Measurements from ENCODE around the gene HHAT.
"Not testable (repeated sequence)": the region's sequence is repeated elsewhere in the genome, so short reads cannot be mapped to it uniquely, and the experiment has no call there.

The HHAT gene

DNA sequence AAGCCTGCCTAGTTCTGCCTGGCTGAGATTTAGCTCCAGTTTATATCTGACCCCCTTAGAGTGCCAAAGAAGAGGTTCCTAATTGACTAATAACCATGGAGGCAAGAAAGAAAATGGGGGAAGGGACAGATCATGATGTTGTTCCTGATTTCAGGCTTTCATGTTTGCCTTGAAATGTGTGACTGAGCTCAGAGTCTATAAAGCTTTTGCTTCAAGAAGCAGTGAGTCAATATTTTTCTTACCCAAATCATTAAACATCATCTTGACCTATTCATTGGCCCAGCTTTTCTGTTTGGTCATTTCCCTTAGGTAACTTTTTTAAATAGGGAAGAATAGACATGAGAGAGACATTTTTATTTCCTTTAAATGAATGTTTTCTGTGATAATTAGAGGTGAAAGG, 55.9 kb downstream of the HHAT start:
- H3K27me3 Mint-ChIP-seq = peaks cover 12% of the 10 kb centered on the region

DNA sequence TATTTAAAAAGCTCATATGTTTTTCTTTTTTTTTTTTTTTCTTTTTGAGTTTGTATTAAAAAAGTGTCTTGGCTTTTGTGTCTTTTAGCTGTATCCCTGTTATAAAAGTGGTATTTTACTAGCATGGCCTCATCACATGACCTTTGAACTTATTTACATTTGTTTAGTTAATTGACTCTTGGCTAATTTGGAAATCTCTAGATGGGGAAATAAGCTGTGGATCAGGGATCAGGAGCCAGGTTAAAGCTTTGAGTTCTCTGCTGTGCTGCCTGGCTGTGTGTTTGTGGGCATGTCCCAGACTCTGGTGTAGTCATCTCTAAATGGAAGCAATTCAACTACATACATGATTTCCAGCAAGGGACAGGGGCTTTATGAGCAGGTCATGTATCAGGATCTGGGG, 56.5 kb downstream of the HHAT start:
- no peak overlapping the region for H3K4me3 Mint-ChIP-seq
- H3K9me3 Mint-ChIP-seq = peaks cover 0 to 5% of the 10 kb centered on the region in 2 donors
- H3K27me3 Mint-ChIP-seq = peaks cover 12% of the 10 kb centered on the region
- DNase-seq = no peak
- H3K4me1 Mint-ChIP-seq = peaks cover 12% of the 10 kb centered on the region
- no peak for ATAC-seq
- no peak overlapping the region for H3K27ac Mint-ChIP-seq

More for the DNA sequence above, 55.9 kb downstream of the HHAT start:
- no peak for DNase-seq
- peaks cover 12% of the 10 kb centered on the region for H3K4me1 Mint-ChIP-seq
- no peak overlapping the region for H3K27ac Mint-ChIP-seq
- H3K9me3 Mint-ChIP-seq = peaks cover 0 to 5% of the 10 kb centered on the region in 2 donors
- no peak overlapping the region for H3K4me3 Mint-ChIP-seq
- ATAC-seq = no peak

DNA sequence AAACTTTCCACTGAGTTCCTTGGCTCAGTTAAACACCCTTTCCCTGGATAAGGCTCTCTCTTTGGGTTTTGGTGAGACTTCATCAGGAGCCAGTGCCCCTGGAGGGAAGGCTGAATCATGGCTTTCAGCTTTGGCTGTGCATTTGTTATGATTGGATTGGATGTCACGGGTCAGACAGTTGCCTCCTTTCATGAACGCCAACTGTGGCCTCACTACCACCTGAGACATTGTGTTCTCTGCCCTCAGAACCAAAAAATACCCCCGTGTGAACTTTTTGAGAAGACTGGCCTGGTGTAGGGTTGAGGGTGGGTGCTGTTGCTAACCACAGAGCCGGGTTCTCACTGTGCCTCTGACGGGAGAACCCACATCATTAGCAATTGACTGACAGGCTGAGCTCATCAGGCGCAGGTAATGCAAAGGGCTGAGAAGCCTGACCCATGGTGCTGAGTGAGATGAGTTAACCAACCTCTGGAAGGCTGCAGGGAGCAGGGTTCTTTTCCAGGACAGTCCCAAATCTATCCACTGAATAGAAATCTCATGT, 65.6 kb downstream of the HHAT start:
- H3K9me3 Mint-ChIP-seq = peaks cover 5 to 10% of the 10 kb centered on the region in 2 donors
- DNase-seq = peak; percentile 40 to 65
- H3K4me1 Mint-ChIP-seq = peaks cover 65% of the 10 kb centered on the region
- H3K4me3 Mint-ChIP-seq = peak overlapping the region; percentile 18 to 42
- H3K27ac Mint-ChIP-seq = no peak overlapping the region
- peaks cover 10% of the 10 kb centered on the region for H3K27me3 Mint-ChIP-seq
- ATAC-seq = peak; percentile 89

DNA sequence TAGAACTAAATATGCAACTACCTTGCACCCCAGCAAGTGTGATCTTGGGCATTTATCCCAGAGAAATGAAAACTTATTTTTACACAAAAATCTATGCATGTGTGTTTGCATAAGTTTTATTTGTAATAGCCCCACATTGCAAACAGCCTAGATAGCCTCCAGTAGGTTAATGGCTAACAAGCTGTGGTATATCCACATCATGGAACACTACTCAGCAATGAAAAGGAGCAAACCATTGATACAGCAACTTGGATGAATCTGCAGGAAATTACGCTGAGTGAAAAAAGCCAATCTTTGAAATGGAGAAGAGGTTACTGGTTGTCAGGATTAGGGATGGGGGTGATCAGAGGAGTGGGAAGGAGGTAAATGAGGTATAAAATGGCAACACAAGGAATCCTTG, 67.8 kb downstream of the HHAT start:
- ATAC-seq = no peak
- peaks cover 82% of the 10 kb centered on the region for H3K4me1 Mint-ChIP-seq
- H3K4me3 Mint-ChIP-seq = peak overlapping the region in 1 of 2 donors; percentile 1
- H3K27ac Mint-ChIP-seq = no peak overlapping the region
- DNase-seq = no peak
- peaks cover 5 to 7% of the 10 kb centered on the region in 2 donors for H3K9me3 Mint-ChIP-seq
- H3K27me3 Mint-ChIP-seq = peaks cover 10% of the 10 kb centered on the region

DNA sequence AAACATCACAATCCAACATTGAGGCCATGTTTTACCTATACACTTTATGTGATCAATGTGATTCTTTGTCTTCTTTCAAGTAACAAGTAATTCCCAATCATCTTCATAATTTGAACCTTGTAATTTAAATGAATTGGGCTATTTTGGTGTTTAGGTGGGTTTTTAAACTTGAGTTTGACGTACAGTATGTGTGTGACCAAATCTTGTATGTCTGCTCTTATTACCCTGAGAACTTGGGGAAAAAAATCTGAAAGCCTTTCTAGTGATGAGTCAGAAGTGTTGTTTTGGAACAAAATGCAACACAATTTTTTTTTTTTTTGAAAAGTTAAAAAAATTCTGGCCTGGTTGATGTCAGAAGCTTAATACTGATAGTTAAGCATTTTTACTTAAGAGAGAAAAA, 68.5 kb downstream of the HHAT start:
- Mint-ChIP-seq H3K9me3 (peaks cover 5 to 7% of the 10 kb centered on the region in 2 donors), H3K4me1 (peaks cover 82% of the 10 kb centered on the region), H3K4me3 (peak overlapping the region; percentile 39 to 40), H3K27me3 (peaks cover 8% of the 10 kb centered on the region), H3K27ac (peak overlapping the region in 1 of 2 donors; percentile 74)
- no peak for DNase-seq
- ATAC-seq = no peak

DNA sequence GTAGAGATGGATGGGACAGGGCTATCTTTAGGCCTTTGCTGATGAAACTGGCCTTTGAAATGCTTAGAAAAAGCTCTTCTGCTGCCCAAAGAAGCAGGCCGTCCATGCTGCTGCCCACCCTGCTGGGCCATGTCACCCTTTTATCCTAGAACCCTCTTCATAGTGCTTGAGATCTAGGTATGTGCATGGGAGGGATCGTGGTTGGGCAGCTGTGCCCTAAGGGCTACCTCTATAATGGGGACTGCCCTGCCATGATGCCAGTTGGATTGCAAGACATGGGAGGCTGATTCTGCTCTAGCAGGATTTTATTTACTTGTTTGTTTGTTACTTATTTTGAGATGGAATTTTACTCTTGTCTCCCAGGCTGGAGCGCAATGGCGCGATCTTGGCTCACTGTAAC, 69.0 kb downstream of the HHAT start:
- Mint-ChIP-seq H3K27me3 (peaks cover 4% of the 10 kb centered on the region), H3K4me1 (peaks cover 81% of the 10 kb centered on the region), H3K9me3 (peaks cover 5 to 7% of the 10 kb centered on the region in 2 donors), H3K4me3 (peak overlapping the region; percentile 51 to 57), H3K27ac (peak overlapping the region in 1 of 2 donors; percentile 93)
- DNase-seq = no peak
- no peak for ATAC-seq

DNA sequence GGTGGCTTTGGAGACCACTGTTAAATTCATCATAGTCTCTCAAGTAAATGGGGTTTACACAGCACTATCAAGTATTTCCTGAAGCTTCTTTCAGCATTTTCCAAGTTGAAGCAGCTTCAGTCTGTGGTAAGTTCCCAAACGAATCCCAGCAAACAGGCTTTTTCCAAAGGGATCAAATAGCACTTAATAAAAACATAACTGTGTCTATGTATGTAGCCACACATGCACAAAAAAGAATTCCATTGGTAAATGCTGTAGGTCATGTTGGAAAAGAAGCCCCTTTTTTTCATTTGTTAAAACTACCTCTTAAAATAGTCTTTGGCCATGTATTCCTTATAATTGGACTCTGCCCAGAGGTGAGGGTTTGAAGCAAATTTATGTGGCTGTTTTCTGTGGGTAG, 69.8 kb downstream of the HHAT start:
- Mint-ChIP-seq H3K27me3 (no peaks in the 10 kb centered on the region), H3K27ac (no peak overlapping the region), H3K4me1 (peaks cover 73% of the 10 kb centered on the region), H3K9me3 (peaks cover 5 to 7% of the 10 kb centered on the region in 2 donors), H3K4me3 (peak overlapping the region in 1 of 2 donors; percentile 51)
- no peak for ATAC-seq
- DNase-seq = no peak

DNA sequence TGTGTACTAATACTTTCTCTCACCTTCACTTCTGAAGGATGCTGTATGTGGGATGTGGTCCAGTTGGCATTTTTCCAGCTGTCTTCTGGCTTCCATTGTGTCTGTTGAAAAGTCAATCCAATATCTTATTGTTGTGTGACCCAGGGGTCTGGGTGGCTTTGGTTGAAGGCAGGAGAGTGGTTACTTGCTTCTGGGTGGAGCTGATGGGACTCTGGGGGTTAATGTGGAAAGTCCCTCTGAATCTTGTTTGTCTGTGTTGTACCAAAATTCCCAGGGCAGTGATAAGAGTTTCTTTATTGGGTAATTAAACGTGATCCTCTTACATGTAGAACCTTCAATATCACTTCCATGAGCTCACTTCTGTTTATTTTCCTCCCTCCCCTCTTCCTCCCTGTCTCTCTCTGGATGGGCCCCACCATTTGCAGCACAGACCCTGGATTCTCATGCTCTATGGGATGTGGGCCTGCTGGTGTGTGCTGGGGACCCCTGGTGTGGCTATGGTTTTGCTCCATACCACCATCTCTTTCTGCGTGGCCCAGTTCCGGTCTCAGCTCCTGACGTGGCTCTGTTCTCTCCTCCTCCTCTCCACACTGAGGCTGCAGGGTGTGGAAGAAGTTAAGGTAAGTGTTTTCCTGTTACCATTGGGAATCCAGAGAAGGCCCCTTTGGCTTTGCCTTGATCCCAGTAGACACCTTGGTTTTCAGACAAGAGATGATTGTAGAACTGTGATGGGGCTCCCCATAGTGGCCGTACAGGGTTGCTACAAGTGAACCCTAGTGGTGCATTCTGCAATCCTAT, 71.5 kb downstream of the HHAT start:
- Mint-ChIP-seq H3K4me3 (peak overlapping the region; percentile 76 to 87), H3K27ac (peak overlapping the region; percentile 97), H3K27me3 (no peaks in the 10 kb centered on the region), H3K9me3 (peaks cover 5 to 7% of the 10 kb centered on the region in 2 donors), H3K4me1 (peaks cover 56% of the 10 kb centered on the region)
- ATAC-seq (peak; percentile 89), DNase-seq (peak; percentile 78 to 88)

DNA sequence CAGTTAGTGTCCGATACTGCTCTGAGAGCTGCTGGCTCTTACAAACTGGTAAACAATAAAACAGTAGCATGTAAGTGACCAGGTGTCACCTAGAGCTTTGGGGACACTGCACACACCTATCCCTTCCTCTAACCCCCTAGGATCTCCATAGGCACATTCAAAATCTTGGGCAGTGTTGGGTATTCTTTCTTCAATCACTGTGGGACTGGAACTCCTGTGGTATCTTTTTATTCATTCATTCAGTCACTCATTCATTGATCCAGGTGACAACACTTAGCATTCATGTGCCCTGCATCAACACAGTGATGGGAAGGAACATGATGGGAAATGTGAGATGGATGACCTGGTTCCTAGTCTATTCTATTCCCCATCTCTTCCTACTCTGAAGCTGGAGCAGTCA, 73.9 kb downstream of the HHAT start:
- H3K9me3 Mint-ChIP-seq = no peaks in the 10 kb centered on the region
- peak overlapping the region in 1 of 2 donors; percentile 53 for H3K4me3 Mint-ChIP-seq
- ATAC-seq (no peak), DNase-seq (no peak)
- peaks cover 12% of the 10 kb centered on the region for H3K27me3 Mint-ChIP-seq
- H3K4me1 Mint-ChIP-seq = peaks cover 45% of the 10 kb centered on the region
- H3K27ac Mint-ChIP-seq = peak overlapping the region in 1 of 2 donors; percentile 3

DNA sequence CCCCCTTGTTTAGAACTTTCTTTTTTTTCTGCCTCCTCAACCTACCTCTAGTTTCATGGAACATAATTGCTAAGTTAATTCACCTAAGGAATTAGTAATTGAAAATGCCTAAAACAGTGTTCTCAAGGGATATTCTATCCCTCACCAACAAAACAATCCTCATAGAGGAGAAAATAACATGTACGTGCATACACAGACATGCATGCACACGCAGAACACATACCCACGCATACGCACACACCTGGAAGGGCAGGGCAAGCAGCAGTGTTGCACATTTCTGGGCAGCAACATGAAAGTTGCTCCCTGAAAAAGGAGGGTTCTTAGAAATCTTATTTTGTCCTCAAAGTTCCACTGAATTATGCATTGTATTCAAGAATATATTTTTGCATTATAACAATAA, 76.6 kb downstream of the HHAT start:
- peaks cover 12% of the 10 kb centered on the region for H3K27me3 Mint-ChIP-seq
- DNase-seq = no peak
- no peak overlapping the region for H3K27ac Mint-ChIP-seq
- peaks cover 18% of the 10 kb centered on the region for H3K4me1 Mint-ChIP-seq
- H3K9me3 Mint-ChIP-seq = no peaks in the 10 kb centered on the region
- no peak overlapping the region for H3K4me3 Mint-ChIP-seq
- ATAC-seq = no peak

DNA sequence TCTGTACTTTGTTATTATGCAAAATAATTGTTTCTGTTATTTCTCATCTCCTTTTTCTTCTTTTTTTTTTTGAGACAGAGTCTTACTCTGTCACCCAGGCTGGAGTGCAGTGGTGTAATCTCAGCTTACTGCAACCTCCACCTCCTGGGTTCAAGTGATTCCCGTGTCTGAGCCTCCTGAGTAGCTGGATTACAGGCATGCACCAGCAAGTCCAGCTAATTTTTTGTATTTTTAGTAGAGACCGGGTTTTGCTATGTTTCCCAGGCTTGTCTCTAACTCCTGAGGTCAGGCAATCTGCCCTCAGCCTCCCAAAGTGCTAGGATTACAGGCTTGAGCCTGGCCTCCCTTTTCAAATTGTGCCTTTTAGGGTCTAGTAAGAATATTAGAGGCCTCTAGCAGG, 77.6 kb downstream of the HHAT start:
- H3K27me3 Mint-ChIP-seq = peaks cover 12% of the 10 kb centered on the region
- not testable (repeated sequence) for ATAC-seq, H3K4me3 Mint-ChIP-seq, H3K27ac Mint-ChIP-seq, DNase-seq, H3K9me3 Mint-ChIP-seq
- H3K4me1 Mint-ChIP-seq = peaks cover 10% of the 10 kb centered on the region

DNA sequence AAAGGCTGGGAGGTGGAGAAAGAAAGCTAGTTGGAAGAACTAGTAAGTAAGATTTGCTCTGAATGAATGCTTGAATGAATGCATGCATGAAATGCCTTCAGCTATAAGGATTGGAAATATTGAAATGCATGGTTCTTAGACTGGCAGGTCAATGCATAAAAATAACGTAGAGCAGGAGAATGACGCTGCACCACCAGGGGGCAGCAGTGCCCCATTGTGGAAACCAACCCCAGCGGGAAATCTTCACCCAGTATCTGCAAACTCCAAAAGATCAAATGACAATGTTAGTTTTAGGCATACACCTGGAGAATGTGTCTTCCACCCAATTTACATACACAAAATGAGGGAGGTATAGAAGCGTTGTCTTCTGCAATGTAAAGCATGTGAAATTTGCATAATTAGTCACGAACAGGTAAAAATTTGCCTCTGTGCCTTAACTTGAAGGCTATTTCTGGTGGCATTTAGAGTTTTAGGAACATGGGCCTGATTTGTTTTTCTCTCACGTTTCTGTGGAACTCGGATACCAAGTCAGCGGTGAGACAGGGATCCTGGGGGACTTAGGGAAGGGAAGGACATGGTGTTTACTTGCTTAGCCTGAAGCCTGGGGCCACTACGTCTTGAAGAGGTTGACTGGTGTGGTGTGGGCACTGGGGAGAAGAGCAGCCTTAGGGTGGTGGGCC, 78.6 kb downstream of the HHAT start:
- ATAC-seq = peak; percentile 82
- Mint-ChIP-seq H3K4me3 (no peak overlapping the region), H3K4me1 (peaks cover 15% of the 10 kb centered on the region), H3K27me3 (peaks cover 12% of the 10 kb centered on the region), H3K27ac (no peak overlapping the region), H3K9me3 (no peaks in the 10 kb centered on the region)
- peak; percentile 74 for DNase-seq

DNA sequence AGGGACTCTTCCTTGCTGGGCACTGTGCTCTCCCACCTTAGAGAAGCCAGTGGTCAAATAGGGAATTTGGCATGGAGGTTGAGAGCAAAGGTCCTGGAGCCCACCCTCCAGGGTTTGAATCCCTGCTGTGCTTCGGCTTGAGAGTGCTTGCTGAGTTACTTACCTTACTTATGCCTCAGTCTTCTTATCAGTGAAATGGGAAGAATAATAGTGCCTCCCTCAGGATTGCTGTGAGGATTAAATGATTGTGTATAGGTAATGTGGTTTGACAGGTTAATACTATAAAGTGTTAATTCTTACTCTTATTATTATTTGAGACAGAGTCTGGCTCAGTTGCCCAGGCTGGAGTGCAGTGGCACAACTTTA, 79.2 kb downstream of the HHAT start:
- ATAC-seq (no peak), DNase-seq (no peak)
- H3K27ac Mint-ChIP-seq = no peak overlapping the region
- no peaks in the 10 kb centered on the region for H3K9me3 Mint-ChIP-seq
- peaks cover 12% of the 10 kb centered on the region for H3K27me3 Mint-ChIP-seq
- peaks cover 15% of the 10 kb centered on the region for H3K4me1 Mint-ChIP-seq
- no peak overlapping the region for H3K4me3 Mint-ChIP-seq

DNA sequence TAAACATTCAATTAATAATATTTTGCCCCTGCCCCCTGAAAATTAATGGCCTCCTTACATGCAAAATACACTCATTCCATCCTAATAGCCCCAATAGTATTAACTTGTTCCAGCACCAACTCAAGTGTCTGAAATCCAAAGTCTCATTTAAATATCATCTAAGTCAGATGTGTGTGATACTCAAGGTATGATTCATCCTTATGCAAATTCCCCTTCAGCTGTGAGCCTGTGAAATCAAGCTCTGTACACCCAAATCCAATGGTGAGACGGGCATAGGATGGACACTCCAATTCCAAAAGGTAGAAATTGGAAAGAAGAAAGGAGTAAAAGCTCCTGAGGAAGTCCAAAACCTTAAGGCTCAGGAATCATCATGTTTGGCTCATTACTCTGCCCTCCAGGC, 83.5 kb downstream of the HHAT start:
- no peak overlapping the region for H3K4me3 Mint-ChIP-seq
- DNase-seq (no peak), ATAC-seq (no peak)
- H3K9me3 Mint-ChIP-seq = no peaks in the 10 kb centered on the region
- H3K27ac Mint-ChIP-seq = no peak overlapping the region
- peaks cover 8% of the 10 kb centered on the region for H3K4me1 Mint-ChIP-seq
- no peaks in the 10 kb centered on the region for H3K27me3 Mint-ChIP-seq

DNA sequence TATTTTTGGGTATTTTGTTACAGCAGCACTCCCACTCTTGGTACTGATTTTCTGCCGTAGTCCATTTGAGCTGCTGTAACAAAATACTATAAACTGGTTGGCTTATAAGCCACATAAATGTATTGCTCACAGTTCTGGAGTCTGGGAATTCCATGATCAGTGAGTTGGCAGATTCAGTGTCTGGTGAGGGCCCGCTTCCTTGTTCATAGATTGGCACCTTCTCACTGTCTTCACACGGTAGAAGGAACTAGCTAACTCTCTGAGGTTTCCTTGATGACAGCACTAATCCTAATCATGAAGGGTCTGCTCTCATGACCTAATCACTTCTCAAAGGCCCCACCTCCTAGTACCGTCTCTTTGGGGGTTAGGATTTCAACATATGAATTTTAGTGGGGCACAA, 85.2 kb downstream of the HHAT start:
- no peak for ATAC-seq
- Mint-ChIP-seq H3K27me3 (no peaks in the 10 kb centered on the region), H3K4me1 (peaks cover 5% of the 10 kb centered on the region), H3K27ac (no peak overlapping the region), H3K9me3 (no peaks in the 10 kb centered on the region), H3K4me3 (no peak overlapping the region)
- DNase-seq = no peak

DNA sequence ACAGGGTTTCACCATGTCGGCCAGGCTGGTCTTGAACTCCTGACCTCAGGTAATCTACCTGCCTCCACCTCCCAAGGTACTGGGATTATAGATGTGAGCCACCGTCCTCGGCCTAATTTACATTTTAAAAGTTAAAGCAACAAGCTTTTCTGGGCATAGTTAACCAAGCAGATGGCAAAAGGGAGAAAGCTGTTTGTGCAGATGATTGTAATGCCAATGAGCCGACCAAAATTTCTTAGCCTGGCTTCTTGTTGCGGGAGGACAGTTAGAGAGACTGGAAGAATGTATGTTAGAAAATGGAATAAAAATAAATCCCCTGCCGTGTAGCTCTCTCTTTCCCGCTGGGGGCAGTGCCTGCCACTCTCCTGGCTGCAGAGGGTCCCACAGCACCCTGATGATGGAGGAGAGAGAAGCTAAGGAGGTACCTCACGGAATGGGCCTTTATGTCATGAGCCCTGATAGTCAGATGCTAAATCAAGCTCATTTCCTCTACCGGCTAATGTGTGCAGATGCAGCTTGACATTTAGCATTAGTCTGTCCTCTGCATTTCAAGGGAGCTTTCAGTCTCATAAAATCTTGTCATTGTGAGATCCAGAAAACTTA, 87.2 kb downstream of the HHAT start:
- Mint-ChIP-seq H3K4me3 (no peak overlapping the region), H3K27me3 (no peaks in the 10 kb centered on the region), H3K4me1 (peaks cover 5% of the 10 kb centered on the region), H3K27ac (no peak overlapping the region), H3K9me3 (no peaks in the 10 kb centered on the region)
- DNase-seq = no peak
- ATAC-seq = no peak

All from stimulated activated naive CD8-positive, alpha-beta T cell treated with anti-CD3 and anti-CD28 coated beads, Interleukin-15, amount 100 ng/mL, for 72 hours (primary cell).